Measurements from ENCODE around the gene MAPK12.

MAPK12 gene

GRCh38 chr22:50299785-50300619 lies 38.5 kb upstream of the MAPK12 start:
- no peak for DNase-seq

- DNase-seq: no peak
Observed at GRCh38 chr22:50298937-50299784, 37.7 kb upstream of the MAPK12 start.

GRCh38 chr22:50298266-50298637 lies 36.8 kb upstream of the MAPK12 start:
- no peak for DNase-seq

GRCh38 chr22:50297510-50298265 lies 36.2 kb upstream of the MAPK12 start:
- no peak for DNase-seq

GRCh38 chr22:50296658-50297490 lies 35.4 kb upstream of the MAPK12 start:
- no peak for DNase-seq

GRCh38 chr22:50294319-50294656 lies 32.8 kb upstream of the MAPK12 start:
- DNase-seq: no peak

- no peak for DNase-seq
Observed at GRCh38 chr22:50293441-50294318, 32.2 kb upstream of the MAPK12 start.

GRCh38 chr22:50292643-50293440 lies 31.4 kb upstream of the MAPK12 start:
- no peak for DNase-seq

GRCh38 chr22:50289942-50290630 lies 28.6 kb upstream of the MAPK12 start:
- no peak for DNase-seq

- DNase-seq: no peak
Observed at GRCh38 chr22:50289151-50289941, 27.9 kb upstream of the MAPK12 start.

GRCh38 chr22:50287731-50288130 lies 26.2 kb upstream of the MAPK12 start:
- DNase-seq: no peak

GRCh38 chr22:50286701-50287318 lies 25.3 kb upstream of the MAPK12 start:
- no peak for DNase-seq

- no peak for DNase-seq
Observed at GRCh38 chr22:50286275-50286674, 24.8 kb upstream of the MAPK12 start.

- no peak for DNase-seq
Observed at GRCh38 chr22:50285568-50286229, 24.2 kb upstream of the MAPK12 start.

GRCh38 chr22:50284479-50284878 lies 23.0 kb upstream of the MAPK12 start:
- no peak for DNase-seq

GRCh38 chr22:50283821-50284220 lies 22.3 kb upstream of the MAPK12 start:
- DNase-seq: no peak

- no peak for DNase-seq
Observed at GRCh38 chr22:50282361-50283155, 21.1 kb upstream of the MAPK12 start.

Data from activated gamma-delta T cell (primary cell).